ENCODE results near the gene EVC2.
"Not testable (repeated sequence)": the region's sequence is repeated elsewhere in the genome, so short reads cannot be mapped to it uniquely, and the experiment has no call there.

Gene EVC2

GRCh38 chr4:5616331-5616950 lies 91.9 kb downstream of the EVC2 start:
- DNase-seq = no peak

GRCh38 chr4:5615496-5616075 lies 92.8 kb downstream of the EVC2 start:
- DNase-seq = no peak

- no peak for DNase-seq
Observed at GRCh38 chr4:5611750-5612149, 96.6 kb downstream of the EVC2 start.

GRCh38 chr4:5609306-5610007 lies 98.9 kb downstream of the EVC2 start:
- no peak for DNase-seq

DNA sequence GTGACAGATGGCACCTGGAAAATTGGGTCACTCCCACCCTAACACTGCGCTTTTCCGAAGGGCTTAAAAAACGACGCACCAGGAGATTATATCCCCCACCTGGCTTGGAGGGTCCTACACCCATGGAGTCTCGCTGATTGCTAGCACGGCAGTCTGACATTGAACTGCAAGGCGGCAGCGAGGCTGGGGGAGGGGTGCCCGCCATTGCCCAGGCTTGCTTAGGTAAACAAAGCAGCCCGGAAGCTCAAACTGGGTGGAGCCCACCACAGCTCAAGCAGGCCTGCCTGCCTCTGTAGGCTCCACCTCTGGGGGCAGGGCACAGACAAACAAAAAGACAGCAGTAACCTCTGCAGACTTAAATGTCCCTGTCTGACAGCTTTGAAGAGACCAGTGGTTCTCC lies 114.5 kb downstream of the EVC2 start:
- DNase-seq = not testable (repeated sequence)

GRCh38 chr4:5592272-5592671 lies 116.1 kb downstream of the EVC2 start:
- DNase-seq = no peak

- no peak for DNase-seq
Observed at GRCh38 chr4:5589495-5589894, 118.9 kb downstream of the EVC2 start.

DNA sequence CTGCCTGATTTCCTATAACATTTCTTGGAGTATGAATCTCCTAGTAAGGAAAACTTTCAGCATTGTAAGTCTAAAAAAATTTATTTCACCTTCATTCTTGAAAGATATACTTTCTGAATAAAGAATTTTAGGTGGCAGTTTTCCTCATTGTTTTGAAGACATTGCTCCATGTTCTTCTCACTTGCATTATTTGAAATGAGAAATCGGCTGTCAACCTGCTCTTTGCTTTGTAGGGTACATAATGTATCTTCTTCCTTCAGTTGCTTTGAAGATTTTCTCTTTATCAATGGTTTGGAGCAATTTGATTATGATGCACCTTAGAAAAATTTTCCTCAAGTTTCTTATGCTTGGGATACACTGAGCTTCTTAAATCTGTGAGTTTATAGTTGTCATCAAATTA lies 120.3 kb downstream of the EVC2 start:
- DNase-seq = no peak

- DNase-seq = no peak
Observed at GRCh38 chr4:5575941-5576340, 132.4 kb downstream of the EVC2 start.

DNA sequence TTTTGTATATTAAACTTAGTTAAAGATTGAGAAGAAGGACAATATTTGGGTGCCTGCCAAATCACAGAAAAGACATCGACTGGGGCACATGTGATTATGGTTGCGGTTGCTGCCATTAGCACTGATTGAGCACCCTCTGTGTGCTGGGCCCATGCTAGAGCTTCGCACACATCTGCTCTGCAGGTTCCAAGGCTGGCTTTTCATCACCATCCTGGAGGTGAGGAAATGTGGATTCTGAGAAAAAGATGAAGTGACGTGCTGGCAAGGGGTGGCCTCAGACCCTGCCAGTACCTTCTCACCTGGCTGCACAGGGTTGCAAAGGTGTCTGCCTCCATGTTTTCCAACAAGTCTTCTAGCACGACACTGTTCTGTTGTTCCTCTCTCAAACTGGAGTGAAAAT lies 134.0 kb downstream of the EVC2 start:
- DNase-seq = no peak

GRCh38 chr4:5573965-5574364 lies 134.4 kb downstream of the EVC2 start:
- no peak for DNase-seq

DNA sequence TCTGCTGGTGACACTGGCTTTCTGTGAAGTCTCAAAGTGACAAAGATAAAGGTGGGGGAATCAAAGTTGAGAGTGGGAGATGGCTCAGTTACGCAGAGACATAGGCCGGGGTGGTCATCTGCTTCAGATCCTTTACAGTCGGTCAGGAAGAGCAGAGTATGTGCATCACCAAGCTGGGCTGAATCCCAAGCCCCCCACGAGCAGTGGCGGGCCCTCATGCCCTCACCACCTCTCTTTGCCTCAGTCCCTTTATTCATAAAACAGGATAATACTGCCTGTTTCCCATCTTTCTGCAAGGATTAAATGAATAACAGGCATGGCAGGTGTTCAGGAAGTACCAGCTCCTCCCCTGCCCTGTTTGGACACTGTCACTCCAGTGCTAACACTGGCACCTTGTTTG lies 135.6 kb downstream of the EVC2 start:
- no peak for DNase-seq

- no peak for DNase-seq
Observed at GRCh38 chr4:5572114-5572513, 136.2 kb downstream of the EVC2 start.

GRCh38 chr4:5571646-5572045 lies 136.7 kb downstream of the EVC2 start:
- no peak for DNase-seq

GRCh38 chr4:5569451-5569850 lies 138.9 kb downstream of the EVC2 start:
- no peak for DNase-seq

- peak; percentile 36 for DNase-seq
Observed at GRCh38 chr4:5568931-5569330, 139.4 kb downstream of the EVC2 start.

DNA sequence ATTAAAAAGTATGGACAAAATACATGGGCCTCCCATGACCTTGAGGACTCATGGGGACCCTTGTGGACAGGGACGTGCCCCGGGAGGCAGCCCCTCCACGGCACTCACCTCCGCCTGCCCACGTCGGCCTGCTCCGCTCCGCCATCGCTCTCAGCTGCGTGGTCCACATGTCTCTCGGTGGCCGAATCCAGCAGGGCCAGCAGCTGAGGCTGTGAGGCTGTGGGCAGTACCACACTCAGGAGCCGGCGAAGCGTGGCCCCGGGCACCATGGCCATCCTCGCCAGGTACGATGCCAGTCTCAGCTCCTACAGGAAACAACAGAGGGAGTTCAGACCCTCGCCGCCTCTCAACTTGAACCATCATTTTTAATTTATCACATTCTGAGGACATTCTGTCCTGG lies 140.0 kb downstream of the EVC2 start:
- no peak for DNase-seq

GRCh38 chr4:5566991-5567390 lies 141.4 kb downstream of the EVC2 start:
- DNase-seq = no peak

DNA sequence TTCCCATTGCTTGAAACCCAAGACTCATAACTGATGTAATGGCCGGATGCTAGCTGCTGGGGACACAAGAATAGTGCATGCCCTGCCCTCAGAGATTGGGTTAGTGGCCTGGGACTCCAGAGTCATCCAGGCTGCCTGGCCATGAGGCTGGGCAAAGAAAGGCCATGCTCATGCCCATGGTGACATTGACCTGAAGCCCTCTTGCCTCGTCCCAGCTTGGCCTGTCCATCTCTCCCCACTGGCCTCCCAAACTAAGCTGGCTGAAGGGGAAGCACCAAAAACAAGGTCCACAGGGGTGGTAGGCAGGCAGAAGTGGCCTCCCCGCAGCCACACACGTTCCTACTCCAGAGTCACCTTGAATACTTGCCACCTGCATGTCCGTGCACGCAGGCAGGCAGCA lies 141.8 kb downstream of the EVC2 start:
- DNase-seq = no peak

- no peak for DNase-seq
Observed at GRCh38 chr4:5563856-5564255, 144.5 kb downstream of the EVC2 start.

DNA sequence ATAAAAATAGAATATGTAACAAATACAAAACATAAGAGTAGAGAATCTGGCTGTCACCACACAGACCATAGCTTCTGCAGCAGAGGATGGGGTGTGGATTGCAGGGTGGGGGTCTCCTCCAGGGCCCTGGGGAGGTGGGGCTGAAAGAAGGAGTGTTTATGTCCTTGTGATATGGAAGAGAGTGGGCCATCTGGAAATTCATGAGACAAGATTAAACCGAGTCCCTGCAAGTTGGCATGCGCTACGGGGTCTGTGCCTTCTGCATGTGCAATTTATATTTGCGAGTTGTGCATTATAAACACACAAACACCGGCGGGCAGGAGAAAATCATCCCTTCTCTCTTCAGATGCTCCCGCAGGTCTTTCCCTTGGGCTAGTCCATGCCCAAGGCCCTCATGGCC lies 145.9 kb downstream of the EVC2 start:
- DNase-seq = no peak

DNA sequence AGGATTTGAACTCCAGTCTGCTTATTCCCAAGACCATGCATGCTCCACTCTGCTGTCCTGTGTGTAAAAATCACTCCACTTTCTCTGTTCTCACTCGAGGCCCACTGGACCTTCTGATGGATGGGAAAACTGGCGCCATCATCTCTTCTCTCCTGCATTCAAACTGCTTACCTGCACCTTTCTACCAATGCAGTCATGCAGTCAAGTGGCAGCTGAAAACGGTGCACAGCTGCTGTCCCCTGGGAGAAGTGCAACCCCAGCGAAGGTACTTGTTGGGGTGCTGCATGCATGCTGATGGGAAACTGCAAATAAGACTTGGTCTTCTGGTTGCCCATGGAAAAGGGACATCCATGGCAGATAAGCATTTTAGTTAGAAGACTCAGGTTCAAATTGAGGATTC lies 147.1 kb downstream of the EVC2 start:
- DNase-seq = no peak

DNA sequence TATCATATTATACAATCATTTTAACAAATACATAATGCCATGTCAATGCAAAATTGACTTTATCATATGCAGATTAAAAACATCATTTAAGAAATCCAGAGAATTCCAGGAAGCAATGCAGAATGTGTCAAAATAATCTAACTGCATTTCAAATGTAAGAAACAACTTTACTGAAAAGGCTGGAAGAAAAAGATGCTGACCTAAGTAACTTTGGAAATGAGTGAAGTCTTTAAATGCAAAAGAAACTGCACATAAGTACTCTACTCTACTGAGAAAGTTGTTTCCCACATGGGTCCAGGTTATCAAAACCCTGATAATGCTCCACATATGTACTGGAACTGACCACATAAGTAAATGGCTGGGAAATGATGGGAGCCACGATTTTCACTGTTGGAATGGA lies 149.9 kb downstream of the EVC2 start:
- DNase-seq = no peak

- DNase-seq = no peak
Observed at GRCh38 chr4:5554376-5554775, 154.0 kb downstream of the EVC2 start.

GRCh38 chr4:5553801-5554200 lies 154.6 kb downstream of the EVC2 start:
- no peak for DNase-seq
